A549 (cell line): Measurements from ENCODE around the gene SH3PXD2A. TPM values are rescaled to one million over a fixed set of nuclear protein-coding genes. Genes with fewer than 3 reads are reported as not detected.

Experiments
- ATAC-seq, 2 experiments: fragments of 200-7000 bp in 1 of 2; fragments of >200 bp in 1 of 2; cut with Nextera tagmentation in 1 of 2; cut with Tn5 transposase in 1 of 2; 3 replicates each; pipeline versions ENCODE4 v1.8.0 to v1.9.1; 2018 to 2020; ENCODE audit warnings: mild to moderate bottlenecking in 1 of 2, moderate library complexity in 1 of 2
- CTCF ChIA-PET: fragments of 300-600 bp; sonication (Branson Sonifier 250); formaldehyde crosslinking; extraction: SDS; loops from one replicate; lab custom pipeline; 2021; ENCODE audit warnings: antibody characterized with exemption, inconsistent platforms; lab: Yijun Ruan, JAX
- POLR2A ChIA-PET: fragments of 350-600 bp; formaldehyde crosslinking; extraction: SDS; loops from one replicate; lab custom pipeline; 2021; ENCODE audit warnings: antibody characterized with exemption, inconsistent platforms; lab: Yijun Ruan, JAX
- DNase-seq, 2 experiments: peaks; one replicate each; pipeline versions ENCODE4 v3.0.0 to v3.0.0-alpha.2; 2011 to 2016; ENCODE audit warnings: low read depth in 1 of 2, low spot score in 1 of 2
- FAIRE-seq: peaks from 2 replicates; lab custom pipeline; 2011; peaks lifted over from hg19 to GRCh38; lab: Jason Lieb, UNC
- H3K27ac ChIP-seq, 2 experiments: fragments of >200 bp; sonication (Bioruptor Twin); formaldehyde crosslinking; 3 replicates each; pipeline ENCODE4 v1.5.1; 2016 to 2017
- H3K4me1 ChIP-seq: fragments of >200 bp; sonication (Bioruptor Twin); formaldehyde crosslinking; 3 replicates; pipeline ENCODE4 v1.6.1; 2016
- H3K4me2 ChIP-seq: fragments of >200 bp; sonication (Bioruptor Twin); formaldehyde crosslinking; 3 replicates; pipeline ENCODE4 v1.6.1; 2016
- H3K4me3 ChIP-seq: fragments of >200 bp; sonication (Bioruptor Twin); formaldehyde crosslinking; 3 replicates; pipeline ENCODE4 v1.5.1; 2016
- H3K9me3 ChIP-seq: fragments of >200 bp; sonication (Bioruptor Twin); formaldehyde crosslinking; 3 replicates; pipeline ENCODE4 v1.6.1; 2016
- CBX2 ChIP-seq: fragments of 200-600 bp; sonication (generic); IDR thresholded peaks from 2 replicates; pipeline ENCODE4 v1.6.1; 2016; ENCODE audit warnings: low read depth, mild to moderate bottlenecking, borderline replicate concordance
- EHMT2 ChIP-seq: fragments of 200-600 bp; sonication (generic); IDR thresholded peaks from 2 replicates; pipeline ENCODE4 v1.6.1; 2016; ENCODE audit warnings: antibody characterized with exemption, low read depth, mild to moderate bottlenecking, moderate library complexity
- FOSB ChIP-seq: fragments of 250-450 bp; sonication (Bioruptor Pico); IDR thresholded peaks from 2 replicates; pipeline ENCODE4 v1.5.0; 2020; ENCODE audit warnings: mild to moderate bottlenecking, moderate library complexity
- GATA3 ChIP-seq: IDR thresholded peaks from 2 replicates; pipeline ENCODE4 v1.6.1; 2012; ENCODE audit warnings: borderline replicate concordance
- HOXB13 ChIP-seq: fragments of 250-450 bp; sonication (Bioruptor Pico); IDR thresholded peaks from 2 replicates; pipeline ENCODE4 v1.5.0; 2020; ENCODE audit warnings: low read depth, mild to moderate bottlenecking, moderate library complexity
- MAZ ChIP-seq: fragments of 150-350 bp; IDR thresholded peaks from 2 replicates; pipeline ENCODE4 v1.6.1; 2014; ENCODE audit warnings: antibody characterized with exemption, low read depth, low read length, borderline replicate concordance
- NPAS2 ChIP-seq: fragments of 250-450 bp; sonication (Bioruptor Pico); IDR thresholded peaks from 2 replicates; pipeline ENCODE4 v1.8.0; 2022; ENCODE audit warnings: mild to moderate bottlenecking, moderate library complexity, borderline replicate concordance
- RARB ChIP-seq: fragments of 250-450 bp; sonication (Bioruptor Pico); IDR thresholded peaks from 2 replicates; pipeline ENCODE4 v1.8.0; 2021; ENCODE audit warnings: mild to moderate bottlenecking, moderate library complexity
- RCOR1 ChIP-seq: fragments of 150-350 bp; IDR thresholded peaks from 2 replicates; pipeline ENCODE4 v1.6.1; 2014; ENCODE audit warnings: antibody characterized with exemption, low read length, low read depth
- RFX5 ChIP-seq: fragments of 450-650 bp; IDR thresholded peaks from 2 replicates; pipeline ENCODE4 v1.7.1; 2014; ENCODE audit warnings: antibody characterized with exemption, mild to moderate bottlenecking, moderate library complexity
- SMC3 ChIP-seq: fragments of >200 bp; sonication (Bioruptor Twin); formaldehyde crosslinking; IDR thresholded peaks from 3 replicates; pipeline ENCODE4 v1.6.1; 2018; ENCODE audit warnings: inconsistent platforms
- WGBS: methylation state at CpG from one replicate; pipeline ENCODE4 v1.1.6; 2017; ENCODE audit errors: missing lambda C conversion rate; 5-methylcytosine and 5-hydroxymethylcytosine counted together
- polyA plus RNA-seq, 4 experiments: library from polyadenylated mRNA; depleted of rRNA in 3 of 4; stranded (reverse); fragments of >200 nt; fragmentation: RNase III in 1 of 4; extraction: RNeasy Plus Mini Kit Qiagen cat#74134 plus additional on column Dnase treatment in 1 of 4; gene quantifications; 2 replicates in 3 of 4; 3 replicates in 1 of 4; pipeline ENCODE4 v1.2.3, GENCODE V29; 2011 to 2017
- TF ChIP-seq, protein P1 (sequence below): fragments of 450-650 bp; IDR thresholded peaks from 2 replicates; pipeline ENCODE4 v1.6.1; 2014; ENCODE audit warnings: antibody characterized with exemption
- TF ChIP-seq, protein P2 (sequence below): IDR thresholded peaks from 2 replicates; pipeline ENCODE4 v1.6.1; 2012
- TF ChIP-seq, protein P3 (sequence below): fragments of >200 bp; sonication (Bioruptor Twin); formaldehyde crosslinking; IDR thresholded peaks from 2 replicates; pipeline ENCODE4 v1.6.1; 2016
- TF ChIP-seq, protein P4 (sequence below): fragments of 250-450 bp; sonication (Bioruptor Pico); IDR thresholded peaks from 2 replicates; pipeline ENCODE4 v1.5.0; 2020; ENCODE audit warnings: low read depth, mild to moderate bottlenecking, moderate library complexity
- TF ChIP-seq, protein P5 (sequence below): IDR thresholded peaks from 2 replicates; pipeline ENCODE4 v1.6.1; 2012

Gene SH3PXD2A
- polyA plus RNA-seq, 2 of the 4 experiments (the other 2 are of a cell fraction): 2.4 to 3.9 TPM

DNA sequence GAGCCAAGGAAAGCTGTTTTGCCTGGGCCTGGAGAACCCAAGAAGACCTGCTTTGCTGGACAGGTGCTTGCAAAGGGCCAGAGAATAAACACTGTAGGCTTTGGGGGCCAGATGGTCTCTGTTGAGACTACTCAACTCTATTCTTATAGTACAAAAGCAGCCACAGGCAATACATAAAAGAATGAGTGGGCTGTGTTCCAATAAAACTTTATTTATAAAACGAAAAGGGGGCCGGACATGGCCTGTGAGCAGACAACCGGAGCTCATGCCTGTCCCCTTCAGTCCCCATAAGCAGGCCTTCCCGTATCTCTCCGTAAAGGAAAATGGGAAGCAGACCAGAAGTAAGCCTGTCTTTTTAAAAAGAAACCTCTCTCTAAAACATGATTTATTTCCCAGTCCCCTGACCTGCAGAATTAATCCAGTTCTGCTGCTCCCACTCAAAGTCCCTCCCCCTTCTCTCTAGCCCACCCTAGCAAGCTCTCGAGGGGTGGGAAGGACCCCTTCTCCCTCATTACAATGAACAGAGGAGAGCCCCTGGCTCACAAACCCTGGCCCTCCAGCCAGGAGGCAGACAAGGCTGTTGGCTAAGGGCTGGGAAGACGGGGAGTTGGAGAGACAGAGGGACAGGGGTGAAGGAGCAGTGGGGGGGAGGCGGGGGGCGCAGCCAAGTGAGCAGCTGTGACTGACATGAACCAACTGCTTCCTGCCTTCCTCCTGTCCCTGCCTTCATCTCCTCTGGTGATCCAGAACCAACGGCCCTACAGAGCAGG is 184.1 kb downstream of the SH3PXD2A start (continued):
- TF ChIP-seq, protein P1, sequence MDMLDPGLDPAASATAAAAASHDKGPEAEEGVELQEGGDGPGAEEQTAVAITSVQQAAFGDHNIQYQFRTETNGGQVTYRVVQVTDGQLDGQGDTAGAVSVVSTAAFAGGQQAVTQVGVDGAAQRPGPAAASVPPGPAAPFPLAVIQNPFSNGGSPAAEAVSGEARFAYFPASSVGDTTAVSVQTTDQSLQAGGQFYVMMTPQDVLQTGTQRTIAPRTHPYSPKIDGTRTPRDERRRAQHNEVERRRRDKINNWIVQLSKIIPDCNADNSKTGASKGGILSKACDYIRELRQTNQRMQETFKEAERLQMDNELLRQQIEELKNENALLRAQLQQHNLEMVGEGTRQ: no peak
- no peak for TF ChIP-seq RFX5

DNA sequence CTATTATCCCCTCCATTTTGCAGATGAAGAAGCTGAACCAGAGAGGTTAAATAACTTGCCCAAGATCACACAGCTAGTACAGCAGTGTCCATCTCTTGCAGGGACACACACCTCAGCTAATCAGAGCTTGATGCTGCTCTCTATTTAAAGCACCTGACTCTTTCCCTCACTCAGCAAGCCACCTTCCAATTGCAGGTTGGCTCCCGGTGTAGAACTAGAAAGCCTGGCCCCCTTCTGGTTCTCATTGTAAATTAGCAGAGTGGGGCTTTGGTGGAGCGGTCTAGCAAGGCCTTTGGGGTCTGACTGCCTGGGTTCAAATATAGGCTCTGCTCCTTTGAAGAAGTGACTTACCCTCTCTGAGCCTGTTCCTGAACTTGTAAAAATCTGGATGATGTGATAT is 185.4 kb downstream of the SH3PXD2A start:
- H3K4me2 ChIP-seq: no peak overlapping the region
- no peaks in the 10 kb centered on the region; the same call in 2 of the 3 replicates for H3K4me1 ChIP-seq
- ChIA-PET CTCF (interaction anchor here (0.6 to 3.3 kb wide), 3 partner anchors 13 to 72 kb away, joined by 3 to 13 read pairs (median 3); no protein-coding TSS in a partner anchor), POLR2A (no interaction called here)
- TF ChIP-seq RCOR1 (no peak), HOXB13 (CRISPR knock-in tag) (no peak), CBX2 (no peak), FOSB (CRISPR knock-in tag) (no peak), MAZ (no peak), EHMT2 (no peak), NPAS2 (CRISPR knock-in tag) (no peak)
- TF ChIP-seq, protein P2, sequence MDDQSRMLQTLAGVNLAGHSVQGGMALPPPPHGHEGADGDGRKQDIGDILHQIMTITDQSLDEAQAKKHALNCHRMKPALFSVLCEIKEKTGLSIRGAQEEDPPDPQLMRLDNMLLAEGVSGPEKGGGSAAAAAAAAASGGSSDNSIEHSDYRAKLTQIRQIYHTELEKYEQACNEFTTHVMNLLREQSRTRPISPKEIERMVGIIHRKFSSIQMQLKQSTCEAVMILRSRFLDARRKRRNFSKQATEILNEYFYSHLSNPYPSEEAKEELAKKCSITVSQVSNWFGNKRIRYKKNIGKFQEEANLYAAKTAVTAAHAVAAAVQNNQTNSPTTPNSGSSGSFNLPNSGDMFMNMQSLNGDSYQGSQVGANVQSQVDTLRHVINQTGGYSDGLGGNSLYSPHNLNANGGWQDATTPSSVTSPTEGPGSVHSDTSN: no peak
- TF ChIP-seq, protein P3, sequence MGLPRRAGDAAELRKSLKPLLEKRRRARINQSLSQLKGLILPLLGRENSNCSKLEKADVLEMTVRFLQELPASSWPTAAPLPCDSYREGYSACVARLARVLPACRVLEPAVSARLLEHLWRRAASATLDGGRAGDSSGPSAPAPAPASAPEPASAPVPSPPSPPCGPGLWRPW: no peak
- H3K27ac ChIP-seq: no peak overlapping the region
- no peak overlapping the region for H3K4me3 ChIP-seq
- H3K9me3 ChIP-seq: no peaks in the 10 kb centered on the region
- 92% methylated on average over 2 of the region's 2 CpGs for WGBS
- DNase-seq (no peak), FAIRE-seq (no peak), ATAC-seq (no peak)

DNA sequence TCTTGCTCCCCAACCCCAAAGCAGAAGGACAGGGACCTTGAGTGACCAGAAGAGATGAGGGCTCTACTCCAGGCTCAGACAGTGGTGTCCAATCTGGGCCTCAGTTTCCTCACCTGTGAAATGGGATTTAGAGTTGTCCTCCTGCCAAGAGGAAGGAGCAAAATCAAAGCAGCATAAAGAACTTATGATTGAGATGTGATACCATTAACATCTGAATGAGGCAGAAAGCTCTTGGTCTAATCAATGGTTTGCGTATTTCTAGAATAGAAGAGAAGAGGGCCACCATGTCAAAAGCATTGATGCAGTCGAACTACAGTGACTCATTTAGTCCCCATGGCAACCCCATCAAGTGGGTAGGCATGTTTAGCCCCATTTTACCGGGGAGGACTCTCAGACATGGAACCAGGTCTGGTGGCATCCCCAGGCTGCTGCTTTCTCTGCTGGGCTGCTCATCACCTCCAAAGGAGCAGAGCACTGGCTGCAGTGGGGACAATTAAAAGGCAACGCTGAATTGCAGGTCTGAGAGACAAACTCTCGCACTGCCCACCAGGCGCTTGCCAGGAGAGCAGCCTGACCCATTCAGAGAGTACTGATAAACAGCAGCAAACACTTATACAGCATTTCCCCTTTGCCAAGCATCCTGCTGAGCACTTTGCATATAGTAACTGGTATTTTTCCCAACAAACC is 186.0 kb downstream of the SH3PXD2A start:
- TF ChIP-seq RARB (CRISPR knock-in tag) (no peak), EHMT2 (no peak), GATA3 (no peak), SMC3 (no peak), NPAS2 (CRISPR knock-in tag) (no peak)
- TF ChIP-seq, protein P4, sequence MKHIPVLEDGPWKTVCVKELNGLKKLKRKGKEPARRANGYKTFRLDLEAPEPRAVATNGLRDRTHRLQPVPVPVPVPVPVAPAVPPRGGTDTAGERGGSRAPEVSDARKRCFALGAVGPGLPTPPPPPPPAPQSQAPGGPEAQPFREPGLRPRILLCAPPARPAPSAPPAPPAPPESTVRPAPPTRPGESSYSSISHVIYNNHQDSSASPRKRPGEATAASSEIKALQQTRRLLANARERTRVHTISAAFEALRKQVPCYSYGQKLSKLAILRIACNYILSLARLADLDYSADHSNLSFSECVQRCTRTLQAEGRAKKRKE (CRISPR knock-in tag): no peak
- TF ChIP-seq, protein P5, sequence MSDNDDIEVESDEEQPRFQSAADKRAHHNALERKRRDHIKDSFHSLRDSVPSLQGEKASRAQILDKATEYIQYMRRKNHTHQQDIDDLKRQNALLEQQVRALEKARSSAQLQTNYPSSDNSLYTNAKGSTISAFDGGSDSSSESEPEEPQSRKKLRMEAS: no peak
- FAIRE-seq: no peak
- H3K9me3 ChIP-seq: no peaks in the 10 kb centered on the region
- H3K4me2 ChIP-seq: no peak overlapping the region
- 78% methylated on average over 6 of the region's 6 CpGs for WGBS
- no peak for ATAC-seq
- ChIA-PET POLR2A (no interaction called here), CTCF (interaction anchor here (0.6 to 0.9 kb wide), 2 partner anchors 13 to 71 kb away, joined by 3 read pairs; no protein-coding TSS in a partner anchor)
- DNase-seq: no peak
- H3K4me3 ChIP-seq: no peak overlapping the region
- H3K4me1 ChIP-seq: no peaks in the 10 kb centered on the region
- H3K27ac ChIP-seq: no peak overlapping the region
